Heart left ventricle (tissue), 16 donors: Measurements from ENCODE around the gene RNF181. TPM values are rescaled to one million over a fixed set of nuclear protein-coding genes. Genes with fewer than 3 reads are reported as not detected.
"Not testable (repeated sequence)": the region's sequence is repeated elsewhere in the genome, so short reads cannot be mapped to it uniquely, and the experiment has no call there.

Experiments used
- ATAC-seq, 4 donors: fragments of 200-7000 bp; cut with Tn5 transposase; one replicate each; pipeline ENCODE4 v1.9.1; 2020 to 2022; ENCODE audit warnings: moderate library complexity in 4 of 4, mild to moderate bottlenecking in 3 of 4, moderate number of reproducible peaks in 1 of 4
- DNase-seq, 5 donors: peaks; one replicate each; pipeline ENCODE4 v3.0.0-alpha.2; 2020
- H3K27ac ChIP-seq, 12 donors: fragments of 200-600 bp; sonication (generic) in 4 of 12; one replicate each; pipeline versions ENCODE4 v1.5.0 to v1.8.0; 2016 to 2022; ENCODE audit warnings: mild to moderate bottlenecking in 2 of 12
- H3K27me3 ChIP-seq, 9 donors: fragments of 200-600 bp; sonication (generic) in 2 of 9; one replicate each; pipeline versions ENCODE4 v1.5.1 to v1.8.0; 2016 to 2022; ENCODE audit warnings: mild to moderate bottlenecking in 3 of 9
- H3K36me3 ChIP-seq, 9 donors: fragments of 200-600 bp; sonication (generic) in 2 of 9; one replicate each; pipeline versions ENCODE4 v1.5.0 to v1.8.0; 2018 to 2022; ENCODE audit warnings: mild to moderate bottlenecking in 2 of 9
- H3K4me1 ChIP-seq, 12 donors: fragments of 200-600 bp; sonication (generic) in 4 of 12; one replicate each; pipeline versions ENCODE4 v1.5.0 to v1.8.0; 2016 to 2022; ENCODE audit warnings: mild to moderate bottlenecking in 3 of 12
- H3K4me3 ChIP-seq, 12 donors: fragments of 200-600 bp; sonication (generic) in 4 of 12; one replicate each; pipeline versions ENCODE4 v1.5.0 to v1.8.0; 2017 to 2022; ENCODE audit warnings: mild to moderate bottlenecking in 9 of 12, moderate library complexity in 4 of 12
- H3K9me3 ChIP-seq, 12 donors: fragments of 200-600 bp; sonication (generic) in 4 of 12; one replicate each; pipeline versions ENCODE4 v1.5.0 to v1.8.0; 2016 to 2022; ENCODE audit warnings: mild to moderate bottlenecking in 1 of 12
- POLR2A ChIP-seq, 2 donors: fragments of 450-650 bp; IDR thresholded peaks; one replicate each; pipeline ENCODE4 v1.6.1; 2017; ENCODE audit warnings: antibody characterized with exemption in 2 of 2, mild to moderate bottlenecking in 2 of 2, moderate library complexity in 2 of 2
- WGBS, 4 donors: extraction: QIAGEN DNeasy Blood & Tissue Kit in 2 of 4; methylation state at CpG; one replicate each; pipeline versions ENCODE4 v1.1.5 to v1.1.7; 2013 to 2018; 5-methylcytosine and 5-hydroxymethylcytosine counted together
- intact Hi-C, 10 donors: fragments of 100-400 bp; cut with DNase I; formaldehyde crosslinking; loops; one replicate each; pipeline versions ENCODE4 v1.11.1 to v1.14.2; 2022
- polyA plus RNA-seq, 2 donors: library from polyadenylated mRNA; stranded (reverse); fragments of 200-250 nt; gene quantifications; one replicate each; pipeline ENCODE4 v1.2.3, GENCODE V29; 2013
- total RNA-seq, 9 donors: library from RNA; depleted of rRNA in 2 of 9; stranded (reverse); fragments of >200 nt in 2 of 9; fragmentation: NEBNext Ultra II Directional in 3 of 9; extraction: Animal tissue kit (Norgen Biotek cat#: 25700) in 3 of 9; gene quantifications; one replicate each; pipeline versions ENCODE4 v1.1.0 to v1.2.4, GENCODE V29; 2016 to 2023
- TF ChIP-seq, protein P1 (sequence below), 12 donors: fragments of 200-600 bp; sonication (generic) in 4 of 12; IDR thresholded peaks; one replicate each; pipeline versions ENCODE4 v1.5.0 to v1.8.0; 2018 to 2022; ENCODE audit warnings: antibody characterized with exemption in 12 of 12, mild to moderate bottlenecking in 5 of 12
- donor health status: ischemic (EF 13 %, LVEDD 7.1; RV severe dilation, severe dysfunction).
- donor health status: healthy with polysubstance abuse.
- donor health status: DM: no; HTN: yes; CAD: no.
- donor health status: DM: no; HTN: no; CAD: no.
- donor health status: ischemic (EF 25% LVEDD 6.9; RV normal size, moderate dysfunction).
- donor health status: ischemic (EF 25% LVEDD 5.7; RV mildly dilated, moderate dysfunction).
- donor health status: healthy.
- donor health status: DM: yes; HTN: yes; CAD: no.
- donor health status: ischemic (EF 35%, LVEDD 5.7; RV mildly dilated, moderate dysfunction).
- donor health status: nonischemic (EF 11% LVEDD 7.7; RV severe dilation, severe dysfunction).
- donor health status: DM: yes; HTN: yes; CAD: no.
- donor health status: PGD.
- donor health status: ischemic (EF 29% LVEDD 5.4; RV normal size, mild dysfunction).
- donor health status: nonischemic (EF 23%, LVEDD 6.1; RV moderate dilation, normal function).

The RNF181 gene
- total and polyA plus RNA-seq, 11 donors: 77.7 to 235 (median 104) TPM

DNA sequence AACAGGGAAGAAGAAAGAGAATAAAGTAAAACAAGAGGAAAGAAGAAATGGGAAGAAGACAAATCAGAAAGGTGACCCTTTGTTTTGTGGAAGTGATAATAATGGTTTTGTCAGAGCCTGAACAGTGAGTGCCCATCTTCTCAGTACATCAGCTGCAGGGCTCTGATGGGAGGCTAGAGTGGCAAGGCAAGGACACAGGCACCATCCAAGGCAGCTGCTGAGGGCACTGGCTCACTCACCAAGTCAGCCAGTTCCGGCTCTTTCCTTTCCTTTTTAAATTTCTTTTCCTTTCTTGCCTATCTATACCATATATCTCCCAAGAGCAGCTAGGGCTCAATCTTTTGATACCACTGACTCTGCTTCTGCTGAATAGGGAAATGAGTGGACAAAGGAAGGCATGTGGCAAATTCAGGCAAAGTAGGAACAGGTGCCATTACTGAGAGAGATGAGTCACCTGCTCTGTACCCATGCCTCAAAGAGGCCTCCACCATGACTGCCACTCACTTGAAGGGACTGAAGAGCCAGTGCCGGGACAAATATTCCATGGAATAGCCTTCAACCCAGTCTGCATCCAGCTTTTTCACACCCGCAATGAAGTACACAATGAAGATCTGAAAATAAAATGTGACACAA lies 40.4 kb upstream of the RNF181 start:
- peaks cover 0 to 34% (median 4%) of the 10 kb centered on the region in 12 donors for H3K4me1 ChIP-seq
- no peaks in the 10 kb centered on the region for H3K9me3 ChIP-seq
- no peak for ATAC-seq
- peaks cover 0 to 94% (median 80%) of the 10 kb centered on the region in 9 donors for H3K36me3 ChIP-seq
- 92 to 97% (median 92%) methylated on average over 3 of the region's 3 CpGs for WGBS, 4 donors
- no peak overlapping the region for H3K4me3 ChIP-seq
- H3K27me3 ChIP-seq: no peaks in the 10 kb centered on the region
- TF ChIP-seq, protein P1, sequence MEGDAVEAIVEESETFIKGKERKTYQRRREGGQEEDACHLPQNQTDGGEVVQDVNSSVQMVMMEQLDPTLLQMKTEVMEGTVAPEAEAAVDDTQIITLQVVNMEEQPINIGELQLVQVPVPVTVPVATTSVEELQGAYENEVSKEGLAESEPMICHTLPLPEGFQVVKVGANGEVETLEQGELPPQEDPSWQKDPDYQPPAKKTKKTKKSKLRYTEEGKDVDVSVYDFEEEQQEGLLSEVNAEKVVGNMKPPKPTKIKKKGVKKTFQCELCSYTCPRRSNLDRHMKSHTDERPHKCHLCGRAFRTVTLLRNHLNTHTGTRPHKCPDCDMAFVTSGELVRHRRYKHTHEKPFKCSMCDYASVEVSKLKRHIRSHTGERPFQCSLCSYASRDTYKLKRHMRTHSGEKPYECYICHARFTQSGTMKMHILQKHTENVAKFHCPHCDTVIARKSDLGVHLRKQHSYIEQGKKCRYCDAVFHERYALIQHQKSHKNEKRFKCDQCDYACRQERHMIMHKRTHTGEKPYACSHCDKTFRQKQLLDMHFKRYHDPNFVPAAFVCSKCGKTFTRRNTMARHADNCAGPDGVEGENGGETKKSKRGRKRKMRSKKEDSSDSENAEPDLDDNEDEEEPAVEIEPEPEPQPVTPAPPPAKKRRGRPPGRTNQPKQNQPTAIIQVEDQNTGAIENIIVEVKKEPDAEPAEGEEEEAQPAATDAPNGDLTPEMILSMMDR (IDR thresholded peaks at IDR 0.05): no peak
- no peak for TF ChIP-seq POLR2A (IDR thresholded peaks at IDR 0.05)
- intact Hi-C loops: loop anchor here in 2 of 10 donors (5.0 kb wide), 2 partner anchors 62 to 203 kb away; partner anchors contain the start of genes ELMOD3 (in 1 of the 2), RETSAT (in 1 of the 2) and USP39 (in 1 of the 2)
- DNase-seq: no peak
- H3K27ac ChIP-seq: no peak overlapping the region

DNA sequence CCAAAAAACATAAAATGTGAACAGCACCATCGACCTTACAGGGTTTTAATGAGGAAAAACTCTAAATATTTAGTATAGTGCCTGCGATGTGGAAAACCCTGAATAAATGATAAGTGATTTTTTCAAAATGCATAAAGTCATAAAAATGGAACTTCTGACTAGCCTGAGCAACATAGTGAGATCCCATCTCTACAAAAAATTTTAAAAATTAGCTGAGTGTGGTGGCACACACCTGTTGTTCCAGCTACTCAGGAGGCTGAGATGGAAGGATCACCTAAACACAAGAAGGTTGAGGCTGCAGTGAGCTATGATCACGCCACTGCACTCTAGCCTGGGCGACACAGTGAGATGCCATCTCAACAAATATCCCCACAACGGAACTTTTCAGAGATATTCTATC lies 38.4 kb upstream of the RNF181 start:
- Histone ChIP-seq H3K4me3 (no peak overlapping the region), H3K9me3 (no peaks in the 10 kb centered on the region), H3K4me1 (peaks cover 0 to 26% (median 14%) of the 10 kb centered on the region in 12 donors), H3K27ac (no peak overlapping the region), H3K27me3 (no peaks in the 10 kb centered on the region), H3K36me3 (peaks cover 0 to 74% (median 63%) of the 10 kb centered on the region in 9 donors)
- no peak for DNase-seq
- TF ChIP-seq, protein P1 (IDR thresholded peaks at IDR 0.05): no peak
- TF ChIP-seq POLR2A (IDR thresholded peaks at IDR 0.05): no peak
- ATAC-seq: no peak
- intact Hi-C loops: loop anchor here in 1 of 10 donors (5.0 kb wide), 1 partner anchor 60 kb away; the partner anchor contains the start of gene USP39
- 92 to 94% (median 93%) methylated on average over 5 of the region's 5 CpGs for WGBS, 4 donors

DNA sequence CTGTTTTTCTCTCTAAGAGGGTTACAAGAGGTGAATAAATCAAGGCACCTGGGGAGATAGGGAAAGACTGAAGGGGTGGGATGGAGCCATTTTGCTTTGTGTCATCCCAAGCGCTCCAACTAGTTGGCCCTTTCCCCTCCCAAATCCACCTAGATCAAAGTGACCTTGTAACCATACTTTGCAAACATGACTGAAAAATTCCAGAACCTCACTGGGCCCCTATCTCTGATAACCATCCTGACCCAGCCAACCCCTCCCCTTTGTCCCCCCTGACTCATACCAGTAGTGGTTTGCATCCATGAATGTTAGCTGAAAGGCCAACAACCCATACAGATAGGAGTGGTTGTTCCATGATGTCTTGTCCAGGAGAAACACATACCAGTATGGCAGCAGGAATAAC lies 37.4 kb upstream of the RNF181 start:
- no peak overlapping the region for H3K27ac ChIP-seq
- no peaks in the 10 kb centered on the region for H3K9me3 ChIP-seq
- no peak for ATAC-seq
- no peak overlapping the region for H3K4me3 ChIP-seq
- H3K27me3 ChIP-seq: no peaks in the 10 kb centered on the region
- TF ChIP-seq, protein P1 (IDR thresholded peaks at IDR 0.05): no peak
- no peak for TF ChIP-seq POLR2A (IDR thresholded peaks at IDR 0.05)
- no peak for DNase-seq
- intact Hi-C loops: loop anchor here in 1 of 10 donors (5.0 kb wide), 1 partner anchor 59 kb away; the partner anchor contains the start of gene USP39
- peaks cover 0 to 64% (median 53%) of the 10 kb centered on the region in 9 donors for H3K36me3 ChIP-seq
- peaks cover 0 to 27% (median 14%) of the 10 kb centered on the region in 12 donors for H3K4me1 ChIP-seq
- WGBS, 4 donors: 94 to 100% (median 95%) methylated on average over 1 of the region's 1 CpG

DNA sequence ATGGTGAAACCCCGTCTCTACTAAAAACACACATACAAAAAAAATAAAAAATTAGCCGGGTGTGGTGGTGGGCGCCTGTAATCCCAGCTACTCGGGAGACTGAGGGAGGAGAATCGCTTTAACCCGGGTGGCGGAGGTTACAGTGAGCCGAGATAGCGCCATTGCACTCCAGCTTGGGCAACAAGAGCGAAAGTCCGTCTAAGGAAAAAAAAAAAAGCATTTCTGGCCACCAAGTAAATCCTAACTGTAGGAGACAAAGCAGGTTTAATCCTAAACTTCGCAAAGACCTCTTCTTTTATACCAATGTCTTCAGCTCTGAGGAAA lies 35.2 kb upstream of the RNF181 start:
- H3K27ac ChIP-seq: peak overlapping the region in 3 of 12 donors; percentile 90 to 96 (median 92)
- H3K4me3 ChIP-seq: peak overlapping the region in 11 of 12 donors; percentile 62 to 93 (median 79)
- not testable (repeated sequence) for H3K9me3 ChIP-seq, ATAC-seq, H3K27me3 ChIP-seq, DNase-seq
- intact Hi-C loops: loop anchor here in 7 of 10 donors (2.0 to 5.0 kb wide), 5 partner anchors 22 to 57 kb away; partner anchors contain the start of genes TMEM150A (in 3 of the 7), C2orf68 (in 2 of the 7), USP39 (in 2 of the 7) and MAT2A (in 1 of the 7)
- H3K36me3 ChIP-seq: peaks cover 0 to 42% (median 31%) of the 10 kb centered on the region in 9 donors
- 82 to 86% (median 84%) methylated on average over 12 of the region's 12 CpGs for WGBS, 4 donors
- peaks cover 0 to 32% (median 14%) of the 10 kb centered on the region in 12 donors for H3K4me1 ChIP-seq
